Endothelial cell (in vitro differentiated cells): ENCODE measurements around the gene CARD10. TPM values are rescaled to one million over a fixed set of nuclear protein-coding genes. Genes with fewer than 3 reads are reported as not detected.
"Not testable (repeated sequence)": the region's sequence is repeated elsewhere in the genome, so short reads cannot be mapped to it uniquely, and the experiment has no call there.

Experiments
- DNase-seq: peaks from one replicate; pipeline ENCODE4 v3.0.0; 2021; ENCODE audit warnings: low spot score
- H3K27ac Mint-ChIP-seq: one replicate; pipeline ENCODE4 v1.8.0; 2021; ENCODE audit warnings: mixed read lengths, inconsistent platforms; ENCODE audit not compliant: unreplicated experiment
- H3K27me3 Mint-ChIP-seq: one replicate; pipeline ENCODE4 v1.8.0; 2021; ENCODE audit warnings: mild to moderate bottlenecking, moderate library complexity, mixed read lengths, inconsistent platforms; ENCODE audit not compliant: unreplicated experiment
- H3K36me3 Mint-ChIP-seq: one replicate; pipeline ENCODE4 v1.8.0; 2021; ENCODE audit warnings: mild to moderate bottlenecking, low read depth, mixed read lengths, inconsistent platforms; ENCODE audit not compliant: unreplicated experiment
- H3K4me1 Mint-ChIP-seq: one replicate; pipeline ENCODE4 v1.8.0; 2021; ENCODE audit warnings: mild to moderate bottlenecking, mixed read lengths, inconsistent platforms; ENCODE audit not compliant: unreplicated experiment
- H3K4me3 Mint-ChIP-seq: one replicate; pipeline ENCODE4 v1.8.0; 2021; ENCODE audit warnings: mild to moderate bottlenecking, mixed read lengths, inconsistent platforms; ENCODE audit not compliant: unreplicated experiment
- H3K9me3 Mint-ChIP-seq: one replicate; pipeline ENCODE4 v1.8.0; 2021; ENCODE audit warnings: mixed read lengths, inconsistent platforms; ENCODE audit not compliant: unreplicated experiment
- CTCF ChIP-seq: fragments of 200-600 bp; sonication (generic); IDR thresholded peaks from one replicate; pipeline ENCODE4 v1.5.0; 2021; ENCODE audit warnings: antibody characterized with exemption; ENCODE audit not compliant: unreplicated experiment
- total RNA-seq: library from RNA; stranded (reverse); fragmentation: NEBNext Ultra II Directional; extraction: Animal tissue kit (Norgen Biotek cat#: 25700); gene quantifications from one replicate; pipeline ENCODE4 v1.2.1, GENCODE V29; 2021; ENCODE audit not compliant: unreplicated experiment

CARD10 gene
- total RNA-seq, 1 donor from 2014 or later, result 26.0 TPM

GRCh38 chr22:37555029-37555428, 35.8 kb upstream of the CARD10 start:
- Mint-ChIP-seq H3K4me1 (peaks cover 39% of the 10 kb centered on the region), H3K36me3 (no peaks in the 10 kb centered on the region), H3K4me3 (no peak overlapping the region), H3K27me3 (no peaks in the 10 kb centered on the region), H3K27ac (no peak overlapping the region), H3K9me3 (no peaks in the 10 kb centered on the region)
- DNase-seq, result no peak
- TF ChIP-seq CTCF, result no peak

GRCh38 chr22:37553725-37554124, 34.5 kb upstream of the CARD10 start:
- H3K27me3 Mint-ChIP-seq, result no peaks in the 10 kb centered on the region
- no peaks in the 10 kb centered on the region for H3K9me3 Mint-ChIP-seq
- peaks cover 39% of the 10 kb centered on the region for H3K4me1 Mint-ChIP-seq
- TF ChIP-seq CTCF, result no peak
- no peaks in the 10 kb centered on the region for H3K36me3 Mint-ChIP-seq
- H3K27ac Mint-ChIP-seq, result no peak overlapping the region
- DNase-seq, result no peak
- no peak overlapping the region for H3K4me3 Mint-ChIP-seq

- no peaks in the 10 kb centered on the region for H3K36me3 Mint-ChIP-seq
- H3K4me3 Mint-ChIP-seq, result peak overlapping the region; percentile 9
- DNase-seq, result peak; percentile 52
- no peak for TF ChIP-seq CTCF
- peaks cover 39% of the 10 kb centered on the region for H3K4me1 Mint-ChIP-seq
- peak overlapping the region; percentile 64 for H3K27ac Mint-ChIP-seq
- no peaks in the 10 kb centered on the region for H3K9me3 Mint-ChIP-seq
- H3K27me3 Mint-ChIP-seq, result no peaks in the 10 kb centered on the region
Observed at GRCh38 chr22:37552524-37553163, 33.4 kb upstream of the CARD10 start.

GRCh38 chr22:37551981-37552380, 32.8 kb upstream of the CARD10 start:
- Mint-ChIP-seq H3K36me3 (no peaks in the 10 kb centered on the region), H3K4me3 (no peak overlapping the region), H3K4me1 (peaks cover 40% of the 10 kb centered on the region), H3K27me3 (no peaks in the 10 kb centered on the region), H3K27ac (peak overlapping the region; percentile 64), H3K9me3 (no peaks in the 10 kb centered on the region)
- TF ChIP-seq CTCF, result no peak
- DNase-seq, result no peak

GRCh38 chr22:37550921-37551320, 31.7 kb upstream of the CARD10 start:
- H3K4me1 Mint-ChIP-seq, result peaks cover 38% of the 10 kb centered on the region
- peak overlapping the region; percentile 53 for H3K27ac Mint-ChIP-seq
- H3K27me3 Mint-ChIP-seq, DNase-seq, H3K4me3 Mint-ChIP-seq, H3K9me3 Mint-ChIP-seq, H3K36me3 Mint-ChIP-seq: not testable (repeated sequence)
